ENCODE measurements around the gene CALN1.

GRCh38 chr7:72077786-72078185 is 334.4 kb downstream of the CALN1 start:
- TF ChIP-seq YY1 (IDR thresholded peaks at IDR 0.05; ENCODE audit: insufficient read depth, insufficient read length) (no peak), ZNF274 (IDR thresholded peaks at IDR 0.05; ENCODE audit: low read depth, low read length) (no peak)
